T-cell (primary cell): ENCODE measurements around the gene MSTN. TPM values are rescaled to one million over a fixed set of nuclear protein-coding genes. Genes with fewer than 3 reads are reported as not detected.
"Not testable (repeated sequence)": the region's sequence is repeated elsewhere in the genome, so short reads cannot be mapped to it uniquely, and the experiment has no call there.

Source experiments
- ATAC-seq, 4 experiments: fragments of 200-7000 bp in 3 of 4; fragments of 150-1000 bp in 1 of 4; cut with Tn5 transposase; replicated peaks in 1 of 4; 1 replicate in 3 of 4; 2 replicates in 1 of 4; pipeline ENCODE4 v1.10.0; 2021; ENCODE audit warnings: moderate library complexity in 3 of 4, mild to moderate bottlenecking in 2 of 4, moderate number of reproducible peaks in 1 of 4
- CTCF ChIA-PET, 2 donors: fragments of 300-600 bp; sonication (Branson Sonifier 250); formaldehyde crosslinking; loops; one replicate each; lab custom pipeline; 2022; ENCODE audit warnings: antibody characterized with exemption in 2 of 2; lab: Charles Lee
- POLR2A ChIA-PET, 2 donors: fragments of 300-600 bp; sonication (Branson Sonifier 250); formaldehyde crosslinking; loops; one replicate each; lab custom pipeline; 2022; ENCODE audit warnings: antibody characterized with exemption in 2 of 2; lab: Charles Lee
- DNase-seq, 35 experiments: peaks; one replicate each; pipeline versions ENCODE4 v3.0.0 to v3.0.0-alpha.2; 2013 to 2023
- H3K27ac ChIP-seq: one replicate; pipeline ENCODE4 v1.5.1; 2013; ENCODE audit warnings: low read length
- H3K27me3 ChIP-seq, 2 experiments: replicated peaks in 1 of 2; 1 replicate in 1 of 2; 2 replicates in 1 of 2; pipeline versions ENCODE4 v1.6.1 to v1.7.0; 2013; ENCODE audit warnings: low read length in 1 of 2, mixed read lengths in 1 of 2; ENCODE audit not compliant: control insufficient read depth in 2 of 2, insufficient read depth in 2 of 2; ENCODE audit errors: extremely low read depth in 1 of 2
- H3K36me3 ChIP-seq, 2 donors: 1 replicate in 1 of 2; 2 replicates in 1 of 2; pipeline versions ENCODE4 v1.6.1 to v1.7.0; 2013; ENCODE audit warnings: low read length in 1 of 2; ENCODE audit not compliant: control insufficient read depth in 2 of 2, insufficient read depth in 1 of 2; ENCODE audit errors: extremely low read depth in 1 of 2
- H3K4me1 ChIP-seq, 2 experiments: 1 replicate in 1 of 2; 2 replicates in 1 of 2; pipeline versions ENCODE4 v1.6.1 to v1.7.0; 2013; ENCODE audit warnings: low read length in 2 of 2, mixed read lengths in 1 of 2; ENCODE audit not compliant: insufficient read depth in 2 of 2, control insufficient read depth in 1 of 2; ENCODE audit errors: extremely low read depth in 1 of 2
- H3K4me3 ChIP-seq, 2 donors: 1 replicate in 1 of 2; 2 replicates in 1 of 2; pipeline versions ENCODE4 v1.5.1 to v1.7.0; 2013; ENCODE audit warnings: mild to moderate bottlenecking in 2 of 2, low read length in 1 of 2, moderate library complexity in 1 of 2; ENCODE audit not compliant: control insufficient read depth in 1 of 2; ENCODE audit errors: extremely low read depth in 1 of 2
- H3K9me3 ChIP-seq: 2 replicates; pipeline ENCODE4 v1.7.0; 2013
- H3K27ac Mint-ChIP-seq, 2 donors: one replicate each; pipeline ENCODE4 v1.8.0; 2020 to 2021; ENCODE audit warnings: mild to moderate bottlenecking in 2 of 2, mixed read lengths in 2 of 2
- H3K27me3 Mint-ChIP-seq, 2 donors: one replicate each; pipeline ENCODE4 v1.8.0; 2021 to 2022; ENCODE audit warnings: mixed read lengths in 2 of 2
- H3K36me3 Mint-ChIP-seq: one replicate; pipeline ENCODE4 v1.8.0; 2021; ENCODE audit warnings: mixed read lengths
- H3K4me1 Mint-ChIP-seq, 3 donors: one replicate each; pipeline ENCODE4 v1.8.0; 2020 to 2022; ENCODE audit warnings: mixed read lengths in 3 of 3, mild to moderate bottlenecking in 1 of 3
- H3K4me3 Mint-ChIP-seq, 3 donors: one replicate each; pipeline ENCODE4 v1.8.0; 2020 to 2022; ENCODE audit warnings: mild to moderate bottlenecking in 3 of 3, mixed read lengths in 3 of 3, moderate library complexity in 3 of 3
- H3K9me3 Mint-ChIP-seq, 3 donors: one replicate each; pipeline ENCODE4 v1.8.0; 2020 to 2022; ENCODE audit warnings: mixed read lengths in 3 of 3
- WGBS: methylation state at CpG from one replicate; pipeline ENCODE4 v1.1.5; 2013; ENCODE audit warnings: missing lambda C conversion rate; ENCODE audit not compliant: insufficient coverage; 5-methylcytosine and 5-hydroxymethylcytosine counted together
- total RNA-seq, 35 experiments: library from RNA in 6 of 35; stranded (reverse) in 6 of 35; fragments of 120-200 nt in 1 of 35; gene quantifications; one replicate each; pipeline versions ENCODE4 v1.2.1 to v1.2.4 and lab custom pipeline; 2013 to 2026

Gene MSTN
- total RNA-seq, 5 donors from 2014 or later (not counting 1 experiment from before 2014, with no cell fraction given), result not detected

DNA sequence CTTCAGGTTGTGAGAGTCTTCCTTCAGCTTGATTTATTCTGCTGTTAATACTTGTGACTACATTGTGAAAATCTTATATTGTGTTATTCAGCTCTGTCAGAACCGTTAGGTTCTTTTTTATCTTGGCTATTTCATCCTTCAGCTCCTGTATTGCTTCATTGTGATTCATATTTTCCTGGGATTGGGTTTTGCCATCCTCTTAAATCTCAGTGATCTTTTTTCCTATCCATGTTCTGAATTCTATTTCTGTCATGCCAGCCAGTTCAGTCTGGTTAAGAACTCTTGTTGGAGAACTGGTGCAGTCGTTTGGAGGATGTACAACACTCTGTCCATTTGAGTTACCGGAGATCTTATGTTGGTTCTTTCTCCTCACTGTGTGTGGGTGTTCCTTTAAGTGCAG lies 19.1 kb downstream of the MSTN start:
- POLR2A ChIA-PET, result no interaction called here
- Mint-ChIP-seq H3K9me3 (no peaks in the 10 kb centered on the region), H3K4me3 (no peak overlapping the region), H3K27ac (no peak overlapping the region), H3K27me3 (peaks cover 18 to 38% of the 10 kb centered on the region in 2 donors), H3K36me3 (no peaks in the 10 kb centered on the region), H3K4me1 (no peaks in the 10 kb centered on the region)
- no peak overlapping the region for H3K4me3 ChIP-seq
- no peaks in the 10 kb centered on the region for H3K36me3 ChIP-seq
- 100% methylated on average over 1 of the region's 3 CpGs for WGBS
- H3K4me1 ChIP-seq, result no peaks in the 10 kb centered on the region
- peaks cover 0 to 20% of the 10 kb centered on the region in 2 experiments for H3K27me3 ChIP-seq
- no peak overlapping the region for H3K27ac ChIP-seq
- no peaks in the 10 kb centered on the region for H3K9me3 ChIP-seq
- ATAC-seq, result no peak
- CTCF ChIA-PET, result no interaction called here
- no peak for DNase-seq

DNA sequence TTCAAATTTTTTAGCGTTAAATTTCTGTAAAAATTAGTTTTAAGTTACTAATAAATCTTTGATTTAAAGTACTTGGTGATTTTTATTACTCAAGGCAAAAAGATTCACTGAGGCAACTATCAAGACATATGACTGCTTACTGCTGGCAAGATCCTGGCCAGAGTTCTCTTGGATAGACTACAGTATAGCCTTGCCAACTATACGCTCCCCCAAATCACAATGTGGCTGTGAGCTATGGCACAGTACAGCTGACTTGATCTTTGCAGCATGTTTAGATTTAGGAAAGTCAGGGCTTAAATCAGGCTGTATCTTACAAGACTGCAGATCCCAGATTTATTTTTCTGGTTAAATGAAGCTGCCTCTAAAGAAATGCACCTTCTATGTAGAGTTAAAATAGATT lies 26.5 kb downstream of the MSTN start:
- H3K27me3 ChIP-seq, result no peaks in the 10 kb centered on the region
- POLR2A ChIA-PET, result interaction anchor here in 1 of 2 donors (0.7 kb wide), 1 partner anchor 1401 kb away, joined by 3 read pairs; no protein-coding TSS in a partner anchor
- no peak for ATAC-seq

DNA sequence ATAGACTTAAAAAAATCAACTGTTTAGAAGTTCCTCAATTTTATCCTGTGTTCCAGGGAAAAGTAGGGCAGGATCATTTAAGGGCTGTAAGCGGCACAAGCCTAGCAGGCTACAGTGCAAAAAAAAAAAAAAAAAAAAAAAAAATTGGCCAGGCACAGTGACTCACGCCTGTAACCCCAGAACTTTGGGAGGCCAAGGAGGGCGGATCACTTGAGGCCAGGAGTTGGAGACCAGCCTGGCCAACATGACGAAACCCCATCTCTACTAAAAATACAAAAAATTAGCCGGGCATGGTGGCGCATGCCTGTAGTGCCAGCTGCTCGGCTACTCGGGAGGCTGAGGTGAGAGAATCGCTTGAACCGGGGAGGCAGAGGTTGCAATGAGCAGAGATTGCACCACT lies 28.1 kb downstream of the MSTN start:
- not testable (repeated sequence) for H3K36me3 ChIP-seq, H3K4me3 ChIP-seq, ATAC-seq, H3K4me1 Mint-ChIP-seq, H3K9me3 ChIP-seq, H3K36me3 Mint-ChIP-seq, H3K9me3 Mint-ChIP-seq, H3K27ac Mint-ChIP-seq, DNase-seq, H3K4me3 Mint-ChIP-seq, H3K27ac ChIP-seq, H3K27me3 ChIP-seq, H3K4me1 ChIP-seq
- WGBS, result 76% methylated on average over 2 of the region's 10 CpGs
- CTCF ChIA-PET, result interaction anchor here in 1 of 2 donors (0.6 kb wide), 1 partner anchor 283 kb away, joined by 5 read pairs; no protein-coding TSS in a partner anchor
- POLR2A ChIA-PET, result interaction anchor here in 1 of 2 donors (0.7 kb wide), 1 partner anchor 524 kb away, joined by 19 read pairs; no protein-coding TSS in a partner anchor
- H3K27me3 Mint-ChIP-seq, result peaks cover 15 to 22% of the 10 kb centered on the region in 2 donors

More for the DNA sequence above, 26.5 kb downstream of the MSTN start:
- no peaks in the 10 kb centered on the region for H3K4me1 ChIP-seq
- CTCF ChIA-PET, result interaction anchor here in 1 of 2 donors (0.6 kb wide), 1 partner anchor 652 kb away, joined by 3 read pairs; no protein-coding TSS in a partner anchor
- no peaks in the 10 kb centered on the region for H3K36me3 ChIP-seq
- no peak overlapping the region for H3K27ac ChIP-seq
- H3K36me3 Mint-ChIP-seq, result no peaks in the 10 kb centered on the region
- DNase-seq, result no peak
- no peaks in the 10 kb centered on the region for H3K9me3 Mint-ChIP-seq
- no peak overlapping the region for H3K4me3 Mint-ChIP-seq
- no CpG with 5 or more reads among the region's 2 CpGs for WGBS
- H3K27me3 Mint-ChIP-seq, result peaks cover 7 to 21% of the 10 kb centered on the region in 2 donors
- no peak overlapping the region for H3K27ac Mint-ChIP-seq
- H3K4me1 Mint-ChIP-seq, result no peaks in the 10 kb centered on the region
- H3K9me3 ChIP-seq, result no peaks in the 10 kb centered on the region
- H3K4me3 ChIP-seq, result no peak overlapping the region

DNA sequence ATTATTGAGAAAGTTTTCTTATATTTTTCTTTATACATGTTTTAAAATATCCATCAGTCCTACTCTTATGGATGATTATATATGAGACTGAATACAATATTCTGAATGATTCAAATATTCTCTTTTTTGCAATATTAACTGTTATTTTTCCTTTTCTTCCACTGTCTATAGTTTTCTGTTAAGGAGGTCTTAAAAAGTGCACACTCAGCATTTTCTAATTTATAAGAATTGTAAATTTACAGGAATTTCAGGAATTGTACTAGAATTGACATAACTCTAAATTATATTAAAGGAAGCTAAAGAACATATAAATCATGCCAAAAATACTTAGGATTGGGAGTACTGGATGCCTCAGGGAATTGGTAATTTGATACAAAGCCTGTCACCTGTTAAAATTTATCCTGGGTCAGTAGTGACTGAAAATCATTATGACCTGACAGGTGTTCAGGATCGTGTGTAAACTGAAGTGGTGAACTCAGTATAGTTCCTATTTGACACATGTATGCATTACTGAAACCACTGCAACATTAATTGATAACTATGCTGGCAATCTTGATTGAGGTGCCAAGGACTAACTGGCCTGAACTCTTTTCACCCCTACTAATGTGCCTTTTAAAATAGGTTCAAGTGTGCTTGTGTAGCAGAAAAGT lies 30.4 kb downstream of the MSTN start:
- H3K27me3 ChIP-seq, result no peaks in the 10 kb centered on the region
- no peaks in the 10 kb centered on the region for H3K9me3 ChIP-seq
- no peaks in the 10 kb centered on the region for H3K9me3 Mint-ChIP-seq
- no peak overlapping the region for H3K27ac Mint-ChIP-seq
- POLR2A ChIA-PET, result no interaction called here
- H3K36me3 ChIP-seq, result no peaks in the 10 kb centered on the region
- H3K27me3 Mint-ChIP-seq, result peaks cover 19 to 24% of the 10 kb centered on the region in 2 donors
- H3K27ac ChIP-seq, result no peak overlapping the region
- H3K36me3 Mint-ChIP-seq, result no peaks in the 10 kb centered on the region
- CTCF ChIA-PET, result no interaction called here
- ATAC-seq (no peak), DNase-seq (no peak)
- no peaks in the 10 kb centered on the region for H3K4me1 ChIP-seq
- H3K4me1 Mint-ChIP-seq, result no peaks in the 10 kb centered on the region
- no peak overlapping the region for H3K4me3 ChIP-seq
- no peak overlapping the region for H3K4me3 Mint-ChIP-seq
- whole genome bisulfite sequencing, result no CpG with 5 or more reads among the region's 1 CpG

DNA sequence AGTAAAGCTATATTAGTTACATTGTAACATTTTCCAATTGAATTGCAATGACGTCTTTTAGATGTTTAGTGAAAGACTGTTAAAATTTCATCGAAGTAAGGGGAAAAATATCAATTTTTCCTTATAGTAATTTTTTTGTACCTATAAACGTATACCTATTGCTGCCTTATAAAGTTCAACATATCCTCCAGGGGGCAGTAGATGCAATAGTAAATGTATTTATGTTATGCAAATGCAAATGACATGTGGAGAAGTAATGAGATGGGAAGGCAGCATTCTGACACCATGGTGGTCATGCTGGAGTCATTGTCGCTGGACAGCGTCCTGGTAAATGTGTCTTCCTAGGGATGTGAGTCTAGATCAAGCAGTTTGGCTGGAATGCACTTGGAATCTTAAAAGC lies 38.7 kb downstream of the MSTN start:
- Histone ChIP-seq H3K27me3 (peaks cover 0 to 4% of the 10 kb centered on the region in 2 experiments), H3K9me3 (no peaks in the 10 kb centered on the region), H3K36me3 (no peaks in the 10 kb centered on the region), H3K27ac (no peak overlapping the region), H3K4me3 (no peak overlapping the region), H3K4me1 (no peaks in the 10 kb centered on the region)
- WGBS, result 59% methylated on average over 2 of the region's 5 CpGs
- no peaks in the 10 kb centered on the region for H3K4me1 Mint-ChIP-seq
- H3K4me3 Mint-ChIP-seq, result no peak overlapping the region
- ATAC-seq, result peak in 1 of 4 experiments; percentile 41
- H3K36me3 Mint-ChIP-seq, result no peaks in the 10 kb centered on the region
- H3K27ac Mint-ChIP-seq, result no peak overlapping the region
- H3K9me3 Mint-ChIP-seq, result peaks cover 0 to under 1% (median 0%) of the 10 kb centered on the region in 3 donors
- ChIA-PET CTCF (interaction anchor here in 1 of 2 donors (0.5 to 1.6 kb wide), 2 partner anchors 16 to 781 kb away, joined by 4 to 6 read pairs; no protein-coding TSS in a partner anchor), POLR2A (no interaction called here)
- peak in 1 of 35 experiments; percentile 56 for DNase-seq
- peaks cover 19 to 28% of the 10 kb centered on the region in 2 donors for H3K27me3 Mint-ChIP-seq

DNA sequence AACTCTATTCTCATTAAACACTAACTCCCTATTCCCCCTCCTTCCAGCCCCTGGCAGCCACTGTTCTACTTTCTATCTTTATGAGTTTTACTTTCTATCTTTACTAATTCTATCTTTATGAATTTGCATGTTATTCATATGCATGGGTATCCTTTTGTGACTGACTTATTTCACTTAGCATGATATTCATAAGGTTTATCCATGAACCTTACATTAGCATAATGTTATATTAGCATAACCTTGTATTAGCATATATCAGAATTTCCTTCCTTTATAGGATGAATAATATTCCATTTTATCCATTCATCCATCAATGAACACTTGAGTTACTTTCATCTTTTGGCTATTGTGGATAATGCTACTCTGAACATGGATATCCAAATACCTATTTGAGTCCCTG lies 41.8 kb downstream of the MSTN start:
- ChIA-PET POLR2A (interaction anchor here in 1 of 2 donors (0.6 kb wide), 1 partner anchor 366 kb away, joined by 3 read pairs; no protein-coding TSS in a partner anchor), CTCF (no interaction called here)
- H3K27ac ChIP-seq, result no peak overlapping the region
- DNase-seq, result no peak
- Mint-ChIP-seq H3K36me3 (peaks cover 5% of the 10 kb centered on the region), H3K4me1 (no peaks in the 10 kb centered on the region), H3K27ac (no peak overlapping the region), H3K9me3 (peaks cover 16 to 29% (median 28%) of the 10 kb centered on the region in 3 donors), H3K27me3 (peaks cover 15 to 28% of the 10 kb centered on the region in 2 donors), H3K4me3 (no peak overlapping the region)
- H3K9me3 ChIP-seq, result no peaks in the 10 kb centered on the region
- no peaks in the 10 kb centered on the region for H3K4me1 ChIP-seq
- no peak overlapping the region for H3K4me3 ChIP-seq
- H3K27me3 ChIP-seq, result peaks cover 0 to 7% of the 10 kb centered on the region in 2 experiments
- H3K36me3 ChIP-seq, result no peaks in the 10 kb centered on the region
- no peak for ATAC-seq
